ENCODE results near the gene SHCBP1.
"Not testable (repeated sequence)": the region's sequence is repeated elsewhere in the genome, so short reads cannot be mapped to it uniquely, and the experiment has no call there.

Gene SHCBP1

DNA sequence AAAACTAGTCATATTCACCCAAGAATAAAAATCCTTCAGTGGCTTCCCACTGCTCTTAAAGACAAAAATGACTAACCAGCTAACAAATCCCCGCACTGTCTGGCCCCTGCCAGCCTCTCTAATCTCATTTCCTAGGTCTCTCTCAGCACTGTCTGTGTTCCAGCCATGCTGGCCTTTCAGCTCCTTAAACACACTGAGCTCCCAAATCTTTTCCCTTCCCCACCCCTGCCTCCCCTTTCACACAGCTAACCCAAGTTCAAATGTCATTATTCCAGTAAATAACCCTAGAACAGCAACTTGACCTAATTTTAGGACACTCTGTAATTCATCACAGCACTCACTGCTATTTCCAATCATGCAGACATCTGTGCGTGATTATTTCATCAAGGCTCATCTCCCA is 7.8 kb downstream of the SHCBP1 start:
- DNase-seq (ENCODE audit: low read depth), result no peak

DNA sequence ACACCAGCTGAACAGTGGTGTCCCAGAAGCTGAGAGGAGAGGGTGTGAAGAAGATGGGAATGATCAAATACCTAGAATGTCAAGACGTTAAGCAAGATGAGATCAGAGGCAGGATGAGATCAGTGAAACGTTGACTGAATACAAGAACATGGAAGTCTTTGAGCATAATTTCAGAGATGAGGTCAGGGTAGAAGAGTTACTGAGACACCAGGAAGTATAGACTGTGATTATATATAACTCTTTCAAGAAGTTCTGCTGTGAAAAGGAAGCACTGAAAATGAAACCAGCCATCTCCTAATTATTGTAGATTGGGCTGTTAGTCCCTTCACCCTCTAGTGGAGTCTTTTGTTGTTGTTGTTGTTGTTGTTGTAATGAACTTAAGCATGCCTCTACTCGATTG is 9.1 kb downstream of the SHCBP1 start:
- DNase-seq (ENCODE audit: low read depth), result no peak

DNA sequence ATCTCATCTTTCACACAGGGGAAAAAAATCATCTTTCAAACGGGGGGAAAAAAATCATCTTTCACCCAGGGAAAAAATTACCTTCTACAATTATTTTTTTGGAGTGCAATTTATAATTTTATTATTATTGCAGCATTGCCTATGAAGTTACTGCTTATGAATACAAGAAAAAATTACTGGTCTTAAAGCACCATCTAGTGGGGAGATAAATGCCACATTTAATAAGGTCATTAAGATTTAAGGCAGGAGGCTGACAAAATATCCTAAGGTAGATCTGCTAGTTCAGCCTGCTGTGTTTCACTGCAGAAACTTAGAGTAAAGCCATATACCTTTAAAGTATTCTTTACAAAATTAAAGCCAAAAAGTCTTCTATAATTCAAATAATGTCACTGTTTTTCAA is 13.7 kb downstream of the SHCBP1 start:
- no peak for DNase-seq (ENCODE audit: low read depth)

- DNase-seq (ENCODE audit: low read depth), result no peak
These were observed 14.9 kb downstream of the SHCBP1 start for GRCh38 chr16:46606231-46606630.

DNA sequence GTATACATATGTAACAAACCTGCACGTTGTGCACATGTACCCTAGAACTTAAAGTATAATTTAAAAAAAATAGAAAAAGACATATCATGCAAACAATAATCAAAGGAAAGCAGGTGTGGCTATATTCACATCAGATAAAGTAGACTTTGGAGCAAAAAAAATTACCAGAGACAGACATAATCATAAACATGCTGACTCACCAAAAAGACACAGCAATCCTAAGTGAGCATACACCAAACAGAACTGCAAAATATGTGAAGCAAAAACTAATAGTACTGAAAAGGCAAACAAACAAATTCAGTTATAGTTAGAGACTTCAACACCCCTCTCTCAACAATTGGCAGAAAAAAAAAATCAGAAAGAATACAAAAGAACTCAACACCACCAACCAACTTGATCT is 29.9 kb downstream of the SHCBP1 start:
- no peak for DNase-seq (ENCODE audit: low read depth)

DNA sequence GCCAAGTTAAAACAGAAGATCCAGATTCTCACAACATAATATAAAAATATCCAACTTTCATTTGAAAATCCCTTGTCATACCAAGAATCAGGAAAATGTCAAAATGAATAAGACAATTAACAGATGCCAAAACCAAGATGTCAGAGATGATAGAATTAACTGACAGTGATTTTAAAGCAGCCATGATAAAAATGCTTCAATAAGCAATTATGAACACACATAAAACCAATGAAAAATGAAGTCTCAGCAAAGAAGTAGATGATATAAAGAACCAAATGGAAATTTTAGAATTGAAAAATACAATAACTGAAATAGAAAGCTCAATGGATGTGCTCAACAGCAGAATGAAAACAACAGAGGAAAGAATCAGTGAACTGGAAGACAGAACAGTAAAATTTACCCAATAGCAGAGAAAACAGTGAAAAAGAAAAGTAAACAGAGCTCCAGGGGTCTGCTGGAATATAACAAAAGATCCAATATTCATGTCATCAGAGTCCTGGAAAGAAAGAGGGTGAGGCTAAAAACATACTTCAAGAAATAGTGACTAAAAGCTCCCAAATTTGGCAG is 35.1 kb downstream of the SHCBP1 start:
- no peak for DNase-seq (ENCODE audit: low read depth)

GRCh38 chr16:46583036-46583435 is 38.1 kb downstream of the SHCBP1 start:
- no peak for DNase-seq (ENCODE audit: low read depth)

DNA sequence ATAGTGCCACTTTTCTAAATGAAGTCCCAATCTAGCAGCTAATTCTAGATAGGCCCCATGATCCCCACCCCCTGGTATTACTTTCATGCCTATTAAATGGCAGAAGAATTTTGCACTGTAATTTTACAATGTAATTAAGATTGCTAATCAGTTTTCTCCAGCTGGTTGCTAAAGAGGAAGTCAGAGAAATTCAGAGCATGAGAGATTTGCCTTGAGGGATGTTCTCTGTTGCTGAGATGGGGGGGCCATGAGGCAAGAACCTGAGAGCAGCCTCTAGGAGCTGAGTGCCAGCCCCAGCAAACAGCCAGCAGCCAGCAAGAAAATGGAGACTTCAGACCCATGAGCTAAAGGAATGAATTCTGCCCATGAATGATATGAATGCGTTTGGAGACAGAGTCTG is 38.9 kb downstream of the SHCBP1 start:
- DNase-seq (ENCODE audit: low read depth), result no peak

- DNase-seq (ENCODE audit: low read depth), result no peak
These were observed 43.1 kb downstream of the SHCBP1 start for GRCh38 chr16:46577988-46578579.

DNA sequence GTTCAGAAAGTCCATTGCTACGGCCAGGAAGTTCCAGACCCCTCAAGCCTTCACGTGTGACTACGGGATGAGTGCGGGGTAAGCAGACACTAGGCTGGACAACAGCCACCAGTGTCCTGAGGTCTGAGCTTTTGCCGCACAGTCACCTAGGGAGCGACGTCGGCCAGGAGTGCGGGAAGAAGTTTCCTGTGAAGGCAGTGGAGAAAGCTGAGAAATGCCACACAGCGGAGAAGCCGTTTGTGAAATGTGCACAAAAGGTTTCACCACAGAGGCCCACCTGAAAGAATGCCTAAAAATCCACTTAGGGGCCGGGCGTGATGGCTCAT is 47.4 kb downstream of the SHCBP1 start:
- no peak for DNase-seq (ENCODE audit: low read depth)

DNA sequence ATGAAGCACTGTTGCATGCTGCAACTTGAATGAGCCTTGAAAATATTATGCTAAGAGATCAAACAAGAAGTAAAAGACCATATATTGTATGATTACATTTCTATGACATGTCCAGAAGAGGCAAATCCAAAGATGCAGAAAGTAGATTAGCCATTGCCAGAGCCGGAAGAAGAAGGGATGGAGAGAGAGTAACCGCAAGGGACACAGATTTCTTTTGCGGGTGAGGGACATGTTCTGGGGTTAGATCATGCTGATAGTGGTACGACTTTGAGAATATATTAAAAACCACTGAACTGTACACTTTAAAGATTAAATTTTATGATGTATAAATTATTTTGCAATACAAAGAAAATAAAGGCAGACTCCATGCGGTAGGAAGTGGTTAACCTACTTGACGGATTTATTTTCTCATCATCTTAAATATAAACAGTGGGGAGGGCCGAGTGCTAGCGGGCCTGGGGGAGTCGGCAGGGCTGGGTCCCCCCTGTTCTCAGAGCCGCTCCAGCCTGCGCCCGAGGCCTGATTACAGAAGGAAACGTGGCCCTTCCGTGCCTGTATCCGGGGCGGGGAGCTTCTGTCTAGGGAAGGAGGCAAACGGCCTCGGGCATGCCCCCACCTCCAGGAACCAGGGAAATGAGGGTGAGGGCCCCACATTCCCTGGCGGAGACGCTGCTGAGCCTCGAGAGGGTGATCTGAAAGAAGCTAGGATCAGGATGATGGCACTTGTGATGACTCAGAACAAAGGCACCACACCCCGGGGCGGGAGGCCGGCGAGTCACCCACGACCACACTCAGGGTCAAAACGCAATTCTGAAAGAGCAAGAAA is 48.0 kb downstream of the SHCBP1 start:
- no peak for DNase-seq (ENCODE audit: low read depth)

- no peak for DNase-seq (ENCODE audit: low read depth)
These were observed 51.9 kb downstream of the SHCBP1 start for GRCh38 chr16:46569231-46569735.

DNA sequence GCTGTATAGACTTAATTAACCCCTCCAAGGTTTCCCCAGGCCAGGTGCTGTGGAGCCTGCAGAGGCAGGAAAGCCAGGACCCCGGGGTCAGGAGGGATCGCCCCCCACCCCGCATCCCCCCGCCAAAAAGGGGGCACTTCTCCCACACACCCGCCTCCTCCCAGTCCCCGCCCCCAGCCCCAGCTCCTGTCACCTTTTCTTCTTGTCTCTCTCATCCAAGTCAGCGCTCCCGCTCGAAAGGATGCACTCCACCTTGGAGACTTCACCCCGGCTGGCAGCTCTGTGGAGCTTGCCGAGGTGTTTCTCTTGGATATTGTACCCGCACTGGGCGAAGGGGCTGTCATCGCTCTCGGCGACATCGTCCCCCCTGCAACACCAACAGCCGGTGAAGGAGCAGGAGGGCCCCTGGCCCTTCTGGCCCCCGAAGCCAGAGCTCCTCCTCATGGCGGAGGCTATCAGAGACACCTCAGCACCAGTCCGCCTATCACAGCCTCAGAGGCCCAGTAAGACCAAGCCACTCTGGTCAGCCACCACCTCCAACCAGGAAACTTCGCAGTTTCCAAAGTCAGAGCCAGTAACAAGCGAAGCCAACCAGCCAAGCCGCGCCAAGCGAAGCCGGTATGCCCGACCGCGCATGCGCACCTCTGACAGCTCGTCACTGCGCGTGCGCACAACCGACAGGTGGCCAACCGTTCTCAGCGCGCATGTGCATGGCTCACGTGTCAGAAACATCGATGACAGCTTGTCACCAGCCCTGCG is 52.5 kb downstream of the SHCBP1 start:
- DNase-seq (ENCODE audit: low read depth), result no peak

- DNase-seq (ENCODE audit: low read depth), result no peak
These were observed 58.2 kb downstream of the SHCBP1 start for GRCh38 chr16:46562979-46563378.

DNA sequence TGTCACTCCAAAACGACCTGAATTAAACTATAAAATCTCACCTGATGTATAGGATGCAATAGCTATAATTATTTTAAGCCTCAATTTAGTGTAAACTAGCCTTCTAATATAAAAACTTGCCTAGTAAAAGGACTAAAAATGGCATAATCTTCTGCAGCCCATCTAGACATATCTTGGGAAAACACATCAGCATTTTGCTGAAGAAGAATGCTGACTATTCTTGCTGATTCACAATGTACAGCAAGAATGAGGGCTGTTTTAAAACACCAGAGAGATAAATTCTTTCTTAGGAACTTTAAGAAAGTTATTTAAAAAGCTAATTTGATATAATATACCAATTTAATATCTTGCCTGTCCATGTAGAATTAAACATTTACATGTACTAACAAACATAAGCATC is 63.2 kb downstream of the SHCBP1 start:
- DNase-seq (ENCODE audit: low read depth), result no peak

GRCh38 chr16:46555951-46556350 is 65.2 kb downstream of the SHCBP1 start:
- no peak for DNase-seq (ENCODE audit: low read depth)

DNA sequence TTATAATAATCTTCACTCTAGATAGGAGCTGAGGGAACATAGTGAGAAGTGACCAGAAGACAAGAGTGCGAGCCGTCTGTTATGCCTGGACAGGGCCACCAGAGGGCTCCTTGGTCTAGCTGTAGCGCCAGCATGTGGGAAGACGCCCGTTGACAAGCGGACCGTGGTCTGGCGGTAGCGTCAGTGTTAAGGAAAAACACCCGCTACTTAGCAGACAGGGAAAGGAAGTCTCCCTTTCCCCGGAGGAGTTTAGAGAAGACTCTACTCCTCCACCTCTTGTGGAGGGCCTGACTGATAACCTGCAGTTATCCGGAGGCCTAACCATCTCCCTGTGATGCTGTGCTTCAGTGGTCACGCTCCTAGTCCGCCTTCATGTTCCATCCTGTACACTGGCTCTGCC is 66.7 kb downstream of the SHCBP1 start:
- not testable (repeated sequence) for DNase-seq (ENCODE audit: low read depth)

GRCh38 chr16:46549477-46549876 is 71.7 kb downstream of the SHCBP1 start:
- no peak for DNase-seq (ENCODE audit: low read depth)
